VCaP (cell line): Measurements from ENCODE around the gene TSPAN11.

ENCODE experiments used
- H3K27ac ChIP-seq: fragments of 450-650 bp; 2 replicates; pipeline ENCODE4 v1.5.1; 2017
- CTCF ChIP-seq: fragments of 450-650 bp; conservative IDR thresholded peaks from 2 replicates; pipeline ENCODE4 v1.5.1; 2017; ENCODE audit warnings: mild to moderate bottlenecking, moderate library complexity

The TSPAN11 gene

DNA sequence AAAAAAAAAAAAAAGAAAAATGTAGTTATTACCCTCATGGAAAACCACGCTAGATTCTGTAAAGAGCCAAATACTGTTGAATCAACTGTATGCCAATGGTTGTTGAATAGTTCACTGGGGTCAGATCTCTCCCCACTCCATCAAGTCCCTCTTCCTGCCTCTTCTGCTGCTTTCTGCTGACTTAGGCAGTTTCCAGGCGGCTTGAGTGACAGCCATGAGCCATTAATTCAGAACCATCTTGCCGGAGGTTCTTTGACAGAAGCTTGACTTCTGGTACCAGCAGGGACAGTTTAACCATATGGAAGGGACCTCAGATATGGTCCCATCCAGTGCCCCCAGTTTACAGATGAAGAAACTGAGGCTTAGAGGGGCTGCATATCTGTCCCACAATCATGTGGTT is 34.5 kb downstream of the TSPAN11 start:
- no peak for TF ChIP-seq CTCF
- H3K27ac ChIP-seq = no peak overlapping the region

DNA sequence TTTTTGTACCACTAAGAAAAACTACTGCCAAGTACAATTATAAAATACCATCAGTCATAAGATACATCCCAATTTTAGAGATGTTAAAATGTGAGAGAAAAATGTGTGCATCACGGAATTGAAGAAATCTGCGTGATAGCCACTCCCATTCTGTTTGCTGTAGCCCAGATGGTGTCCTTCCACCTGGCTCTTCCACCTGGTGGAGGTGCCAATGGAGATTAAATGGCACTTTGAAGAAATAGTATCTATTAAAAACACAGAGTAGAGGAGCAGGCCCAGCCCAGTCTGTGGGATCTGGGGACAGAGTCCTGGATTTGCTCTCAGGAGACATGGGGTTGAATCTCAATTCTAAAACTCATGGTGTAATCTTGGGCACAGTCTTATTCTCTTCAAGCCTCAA is 35.5 kb downstream of the TSPAN11 start:
- no peak overlapping the region for H3K27ac ChIP-seq
- no peak for TF ChIP-seq CTCF

DNA sequence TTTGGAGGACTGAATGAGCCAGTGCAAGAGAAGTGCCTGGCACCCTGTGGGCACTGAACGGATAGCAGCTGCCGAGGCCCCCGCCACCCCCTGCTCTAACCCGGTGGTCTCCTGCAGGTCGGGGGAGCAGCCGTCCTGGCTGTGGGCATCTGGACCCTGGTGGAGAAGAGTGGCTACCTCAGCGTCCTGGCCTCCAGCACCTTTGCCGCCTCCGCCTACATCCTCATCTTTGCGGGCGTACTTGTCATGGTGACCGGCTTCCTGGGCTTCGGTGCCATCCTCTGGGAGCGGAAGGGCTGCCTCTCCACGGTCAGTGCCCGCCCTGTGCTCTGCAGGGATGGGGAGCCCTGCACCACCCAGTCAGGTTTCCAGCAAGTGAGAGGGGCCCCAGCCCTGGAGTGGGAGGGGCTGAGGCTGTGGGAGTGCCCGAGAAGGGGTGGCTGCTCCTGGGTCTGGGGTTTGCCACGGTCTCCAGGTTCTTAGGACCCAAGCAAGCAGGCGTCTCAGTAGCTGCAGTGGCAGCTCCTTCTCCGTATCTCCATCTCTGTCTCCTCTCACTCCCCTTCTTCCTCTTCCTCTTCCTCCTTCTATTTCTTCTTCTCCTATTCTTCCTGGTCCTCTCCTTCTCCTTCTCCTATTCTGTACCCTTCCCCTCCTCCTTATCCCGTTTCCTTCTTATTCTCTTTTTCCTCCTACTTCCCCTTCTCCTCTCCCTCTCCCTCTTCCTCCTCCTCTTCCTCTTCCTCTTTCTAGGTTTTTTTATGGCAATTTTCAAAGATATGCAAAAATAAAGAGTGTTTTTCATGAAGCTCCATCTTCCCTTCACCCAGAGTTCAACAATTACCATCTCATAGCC is 37.4 kb downstream of the TSPAN11 start:
- H3K27ac ChIP-seq = no peak overlapping the region

DNA sequence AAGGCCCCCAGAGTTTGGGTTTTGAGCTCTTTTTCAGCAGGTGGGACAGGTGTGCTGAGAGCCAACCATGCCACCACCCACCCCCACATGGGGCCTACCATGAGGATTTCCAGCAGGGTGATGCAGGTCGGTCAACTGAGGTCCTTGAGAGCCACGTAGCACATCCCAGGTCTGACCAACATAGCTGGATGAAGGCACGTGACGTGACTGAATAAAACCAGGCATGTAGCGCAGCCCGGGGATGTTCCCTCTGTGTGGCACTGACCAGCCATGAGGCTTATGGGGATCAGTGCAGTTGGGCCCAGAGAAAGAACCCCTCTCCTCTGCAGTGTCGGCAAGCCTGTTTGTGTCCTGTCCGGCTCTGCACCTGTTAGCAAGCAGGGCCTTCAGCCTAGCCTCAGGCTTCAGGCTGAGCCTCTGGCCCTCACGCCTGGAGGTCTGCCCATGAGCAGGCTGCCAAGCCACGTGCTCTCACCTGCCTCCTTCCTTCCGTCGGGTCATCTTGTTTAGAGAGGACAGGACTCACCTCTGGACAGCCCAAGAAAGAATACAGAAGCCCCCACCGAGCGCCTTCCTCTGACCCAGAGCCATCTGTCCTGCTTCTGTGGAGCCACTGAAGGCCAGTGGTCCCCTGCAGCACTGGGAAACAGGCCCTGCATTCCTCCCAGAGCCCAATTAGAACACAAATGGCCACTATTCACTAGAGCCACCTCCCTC is 38.5 kb downstream of the TSPAN11 start:
- no peak for TF ChIP-seq CTCF
- H3K27ac ChIP-seq = no peak overlapping the region

More for the DNA sequence above, 37.4 kb downstream of the TSPAN11 start:
- no peak for TF ChIP-seq CTCF

- peak; percentile 79 for TF ChIP-seq CTCF
- no peak overlapping the region for H3K27ac ChIP-seq
Measured at GRCh38 chr12:30965613-30965985, 39.1 kb downstream of the TSPAN11 start.

- no peak for TF ChIP-seq CTCF
- no peak overlapping the region for H3K27ac ChIP-seq
Measured at GRCh38 chr12:30967026-30967425, 40.5 kb downstream of the TSPAN11 start.

DNA sequence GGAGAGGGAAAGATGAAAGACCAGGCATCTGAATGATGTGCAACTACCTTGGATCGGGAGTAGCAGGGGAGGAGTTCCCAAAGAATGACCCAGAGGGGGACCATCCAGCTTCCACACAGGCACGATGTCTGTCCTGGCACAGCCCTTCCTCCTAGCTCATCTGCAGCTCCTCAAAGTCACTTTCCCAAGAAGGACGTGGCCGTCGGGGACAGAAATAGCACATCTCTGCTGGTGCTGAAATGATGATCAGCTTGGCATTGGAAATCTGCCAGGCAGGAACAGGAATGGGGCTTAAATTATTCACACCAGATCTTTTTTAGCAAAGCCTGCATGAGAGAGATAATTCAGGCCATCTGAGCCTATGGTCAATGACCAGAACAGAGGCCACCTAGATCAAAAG is 41.7 kb downstream of the TSPAN11 start:
- no peak overlapping the region for H3K27ac ChIP-seq
- TF ChIP-seq CTCF = no peak
